Heart right ventricle (tissue), 16 donors: ENCODE measurements around the gene DUSP7. TPM values are rescaled to one million over a fixed set of nuclear protein-coding genes. Genes with fewer than 3 reads are reported as not detected.

Experiments
- ATAC-seq, 8 donors: fragments of 200-7000 bp; cut with Tn5 transposase; one replicate each; pipeline ENCODE4 v1.9.1; 2020; ENCODE audit warnings: mild to moderate bottlenecking in 8 of 8, moderate library complexity in 8 of 8, moderate number of reproducible peaks in 1 of 8
- DNase-seq, 2 donors: peaks; one replicate each; pipeline ENCODE4 v3.0.0-alpha.2; 2020
- H3K27ac ChIP-seq, 10 donors: fragments of 200-600 bp; sonication (generic) in 2 of 10; one replicate each; pipeline versions ENCODE4 v1.5.0 to v1.8.0; 2020 to 2022; ENCODE audit warnings: mild to moderate bottlenecking in 3 of 10
- H3K27me3 ChIP-seq, 7 donors: fragments of 200-600 bp; one replicate each; pipeline ENCODE4 v1.8.0; 2021 to 2022; ENCODE audit warnings: mild to moderate bottlenecking in 2 of 7
- H3K36me3 ChIP-seq, 9 donors: fragments of 200-600 bp; sonication (generic) in 1 of 9; one replicate each; pipeline versions ENCODE4 v1.5.0 to v1.8.0; 2020 to 2022; ENCODE audit warnings: mild to moderate bottlenecking in 2 of 9
- H3K4me1 ChIP-seq, 9 donors: fragments of 200-600 bp; sonication (generic) in 1 of 9; one replicate each; pipeline versions ENCODE4 v1.5.0 to v1.8.0; 2020 to 2022; ENCODE audit warnings: mild to moderate bottlenecking in 4 of 9
- H3K4me3 ChIP-seq, 10 donors: fragments of 200-600 bp; sonication (generic) in 2 of 10; one replicate each; pipeline versions ENCODE4 v1.5.0 to v1.8.0; 2020 to 2022; ENCODE audit warnings: mild to moderate bottlenecking in 7 of 10, moderate library complexity in 2 of 10
- H3K9me3 ChIP-seq, 11 donors: fragments of 200-600 bp in 10 of 11; sonication (generic) in 2 of 11; one replicate each; pipeline versions ENCODE4 v1.5.0 to v1.8.0; 2013 to 2022; ENCODE audit warnings: mild to moderate bottlenecking in 2 of 11, control low read depth in 1 of 11, moderate library complexity in 1 of 11
- WGBS, 2 donors: extraction: QIAGEN DNeasy Blood & Tissue Kit; methylation state at CpG; one replicate each; pipeline ENCODE4 v1.1.7; 2013; ENCODE audit warnings: inconsistent platforms in 1 of 2; 5-methylcytosine and 5-hydroxymethylcytosine counted together
- intact Hi-C, 10 donors: fragments of 100-400 bp; cut with DNase I; formaldehyde crosslinking; loops; one replicate each; pipeline versions ENCODE4 v1.11.1 to v1.14.2; 2022
- polyA plus RNA-seq, 2 donors: library from polyadenylated mRNA; stranded (reverse); fragments of 200-250 nt; gene quantifications; one replicate each; pipeline ENCODE4 v1.2.3, GENCODE V29; 2013
- total RNA-seq, 10 donors: library from RNA; stranded (reverse); fragmentation: NEBNext Ultra II Directional in 3 of 10; extraction: Animal tissue kit (Norgen Biotek cat#: 25700) in 3 of 10; gene quantifications; one replicate each; pipeline versions ENCODE4 v1.2.1 to v1.2.4, GENCODE V29; 2021 to 2023
- TF ChIP-seq, protein P1 (sequence below), 9 donors: fragments of 200-600 bp; sonication (generic) in 2 of 9; IDR thresholded peaks; one replicate each; pipeline versions ENCODE4 v1.5.0 to v1.8.0; 2021 to 2022; ENCODE audit warnings: antibody characterized with exemption in 9 of 9, mild to moderate bottlenecking in 5 of 9, moderate library complexity in 1 of 9
- donor health status: Arrhythmogenic right ventricular cardiomyopathy.
- donor health status: ischemic (EF 13 %, LVEDD 7.1; RV severe dilation, severe dysfunction).
- donor health status: healthy with polysubstance abuse.
- donor health status: DM: no; HTN: yes; CAD: no.
- donor health status: DM: no; HTN: no; CAD: no.
- donor health status: ischemic (EF 25% LVEDD 6.9; RV normal size, moderate dysfunction).
- donor health status: ischemic (EF 25% LVEDD 5.7; RV mildly dilated, moderate dysfunction).
- donor health status: healthy.
- donor health status: DM: yes; HTN: yes; CAD: no.
- donor health status: Ischemic cardiomyopathy.
- donor health status: ischemic (EF 35%, LVEDD 5.7; RV mildly dilated, moderate dysfunction).
- donor health status: nonischemic (EF 11% LVEDD 7.7; RV severe dilation, severe dysfunction).
- donor health status: DM: yes; HTN: yes; CAD: no.
- donor health status: PGD.
- donor health status: ischemic (EF 29% LVEDD 5.4; RV normal size, mild dysfunction).
- donor health status: nonischemic (EF 23%, LVEDD 6.1; RV moderate dilation, normal function).

The DUSP7 gene
- total and polyA plus RNA-seq, 12 donors = 10.4 to 29.7 (median 15.8) TPM

DNA sequence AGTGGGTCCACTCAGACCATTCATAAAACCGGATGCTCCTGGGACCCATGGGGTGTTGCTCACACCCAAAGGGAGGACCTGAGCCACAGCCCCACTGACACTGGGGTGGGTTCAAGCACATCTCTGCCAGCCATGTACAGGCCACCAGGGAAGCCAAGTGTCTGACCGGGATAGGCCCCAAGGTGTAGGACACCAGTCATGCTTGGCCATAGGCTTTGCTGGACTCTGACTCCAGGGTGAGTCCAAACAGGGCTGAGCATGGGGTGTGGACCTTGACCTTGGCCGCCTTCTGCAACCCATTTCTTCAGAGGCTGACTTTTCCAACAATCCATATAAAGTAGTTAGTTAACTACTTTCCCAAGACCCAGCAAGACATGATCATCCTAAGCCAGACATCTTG, 31.4 kb upstream of the DUSP7 start:
- H3K4me3 ChIP-seq = no peak overlapping the region
- 94 to 95% methylated on average over 3 of the region's 3 CpGs for WGBS, 2 donors
- TF ChIP-seq, protein P1, sequence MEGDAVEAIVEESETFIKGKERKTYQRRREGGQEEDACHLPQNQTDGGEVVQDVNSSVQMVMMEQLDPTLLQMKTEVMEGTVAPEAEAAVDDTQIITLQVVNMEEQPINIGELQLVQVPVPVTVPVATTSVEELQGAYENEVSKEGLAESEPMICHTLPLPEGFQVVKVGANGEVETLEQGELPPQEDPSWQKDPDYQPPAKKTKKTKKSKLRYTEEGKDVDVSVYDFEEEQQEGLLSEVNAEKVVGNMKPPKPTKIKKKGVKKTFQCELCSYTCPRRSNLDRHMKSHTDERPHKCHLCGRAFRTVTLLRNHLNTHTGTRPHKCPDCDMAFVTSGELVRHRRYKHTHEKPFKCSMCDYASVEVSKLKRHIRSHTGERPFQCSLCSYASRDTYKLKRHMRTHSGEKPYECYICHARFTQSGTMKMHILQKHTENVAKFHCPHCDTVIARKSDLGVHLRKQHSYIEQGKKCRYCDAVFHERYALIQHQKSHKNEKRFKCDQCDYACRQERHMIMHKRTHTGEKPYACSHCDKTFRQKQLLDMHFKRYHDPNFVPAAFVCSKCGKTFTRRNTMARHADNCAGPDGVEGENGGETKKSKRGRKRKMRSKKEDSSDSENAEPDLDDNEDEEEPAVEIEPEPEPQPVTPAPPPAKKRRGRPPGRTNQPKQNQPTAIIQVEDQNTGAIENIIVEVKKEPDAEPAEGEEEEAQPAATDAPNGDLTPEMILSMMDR (IDR thresholded peaks at IDR 0.05) = no peak
- no peaks in the 10 kb centered on the region for H3K27me3 ChIP-seq
- intact Hi-C loops = no loop called here
- no peaks in the 10 kb centered on the region for H3K36me3 ChIP-seq
- ATAC-seq (no peak), DNase-seq (no peak)
- H3K9me3 ChIP-seq = no peaks in the 10 kb centered on the region
- H3K4me1 ChIP-seq = peaks cover 15 to 64% (median 57%) of the 10 kb centered on the region in 9 donors
- H3K27ac ChIP-seq = peak overlapping the region in 5 of 10 donors; percentile 12 to 72 (median 50)

GRCh38 chr3:52086976-52087663, 30.7 kb upstream of the DUSP7 start:
- intact Hi-C loops = no loop called here
- Histone ChIP-seq H3K27me3 (no peaks in the 10 kb centered on the region), H3K9me3 (no peaks in the 10 kb centered on the region), H3K4me1 (peaks cover 15 to 60% (median 57%) of the 10 kb centered on the region in 9 donors), H3K27ac (peak overlapping the region in 7 of 10 donors; percentile 9 to 72 (median 50)), H3K36me3 (no peaks in the 10 kb centered on the region), H3K4me3 (no peak overlapping the region)
- DNase-seq (peak in 1 of 2 donors; percentile 46), ATAC-seq (peak in 7 of 8 donors; percentile 17 to 54 (median 44))
- 60 to 70% methylated on average over 8 of the region's 8 CpGs for WGBS, 2 donors
- TF ChIP-seq, protein P1 (IDR thresholded peaks at IDR 0.05) = no peak

- Histone ChIP-seq H3K9me3 (no peaks in the 10 kb centered on the region), H3K27ac (peak overlapping the region in 2 of 10 donors; percentile 50 to 72), H3K36me3 (no peaks in the 10 kb centered on the region), H3K4me1 (peaks cover 14 to 53% (median 51%) of the 10 kb centered on the region in 9 donors), H3K4me3 (no peak overlapping the region), H3K27me3 (no peaks in the 10 kb centered on the region)
- WGBS, 2 donors = 93 to 96% methylated on average over 6 of the region's 6 CpGs
- DNase-seq (no peak), ATAC-seq (no peak)
- TF ChIP-seq, protein P1 (IDR thresholded peaks at IDR 0.05) = no peak
- intact Hi-C loops = no loop called here
These were observed 30.1 kb upstream of the DUSP7 start for GRCh38 chr3:52086461-52086860.

DNA sequence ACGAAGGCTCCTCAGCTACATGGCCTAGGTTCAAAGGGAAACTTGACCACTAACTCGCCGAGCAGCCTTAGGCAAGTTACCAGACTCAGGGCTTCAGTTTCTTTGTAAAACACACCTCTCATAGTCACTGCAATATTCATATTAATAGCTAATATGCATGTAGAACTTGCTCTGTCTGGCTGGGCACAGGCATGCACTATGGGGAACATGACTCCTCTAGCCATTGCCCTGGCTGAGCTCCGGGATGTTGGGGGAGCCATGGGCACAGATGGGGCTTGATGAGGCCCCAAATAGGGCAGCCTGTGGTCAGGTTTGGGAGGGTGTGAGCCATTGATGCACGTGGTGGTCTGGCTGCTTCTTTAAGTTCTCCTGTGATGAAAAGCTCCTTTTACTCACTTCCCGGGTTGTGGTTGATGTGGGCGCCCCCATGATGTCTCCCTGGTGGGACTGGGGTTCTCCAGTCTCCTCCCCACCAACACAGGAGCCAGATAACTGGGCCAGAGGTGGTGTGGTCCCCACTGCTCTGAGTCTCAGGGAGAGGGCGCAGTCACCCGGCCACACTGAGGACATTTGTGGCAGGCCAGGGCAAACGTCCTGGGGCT, 29.4 kb upstream of the DUSP7 start:
- no peaks in the 10 kb centered on the region for H3K9me3 ChIP-seq
- no peak overlapping the region for H3K27ac ChIP-seq
- intact Hi-C loops = no loop called here
- H3K4me1 ChIP-seq = peaks cover 10 to 48% (median 44%) of the 10 kb centered on the region in 9 donors
- no peak for ATAC-seq
- TF ChIP-seq, protein P1 (IDR thresholded peaks at IDR 0.05) = no peak
- 89 to 95% methylated on average over 10 of the region's 10 CpGs for WGBS, 2 donors
- H3K4me3 ChIP-seq = no peak overlapping the region
- DNase-seq = no peak
- no peaks in the 10 kb centered on the region for H3K36me3 ChIP-seq
- H3K27me3 ChIP-seq = no peaks in the 10 kb centered on the region
